IMR-90 (cell line): ENCODE results near the gene KCNG4. TPM values are rescaled to one million over a fixed set of nuclear protein-coding genes. Genes with fewer than 3 reads are reported as not detected.

ENCODE experiments used
- ATAC-seq: fragments of 200-7000 bp; cut with Tn5 transposase; 2 replicates; pipeline ENCODE4 v1.9.1; 2020; ENCODE audit warnings: low read depth, mild to moderate bottlenecking, moderate library complexity
- BruUV-seq: library from RNA; stranded (reverse); fragments of 400-500 nt; replicated peaks from 2 replicates; lab custom pipeline; 2021; lab: Mats Ljungman, UMichigan
- CTCF ChIA-PET: fragments of 300-600 bp; formaldehyde crosslinking; extraction: SDS; loops from one replicate; lab custom pipeline; 2021; ENCODE audit warnings: antibody characterized with exemption; lab: Yijun Ruan, JAX
- POLR2A ChIA-PET: fragments of 300-600 bp; sonication (Branson Sonifier 250); formaldehyde crosslinking; loops from one replicate; lab custom pipeline; 2022; ENCODE audit warnings: antibody characterized with exemption; ENCODE audit not compliant: unreplicated experiment; lab: Charles Lee
- DNase-seq: peaks from one replicate; pipeline ENCODE4 v3.0.0; 2013
- H2AFZ ChIP-seq: replicated peaks from 2 replicates; pipeline ENCODE3; 2013; ENCODE audit warnings: low read length, mild to moderate bottlenecking; ENCODE audit not compliant: poor library complexity
- H2AK5ac ChIP-seq: 2 replicates; pipeline ENCODE4 v1.6.1; 2013; ENCODE audit warnings: low read depth, low read length, inconsistent platforms
- H2AK9ac ChIP-seq: replicated peaks from 2 replicates; pipeline ENCODE3; 2013; ENCODE audit warnings: mild to moderate bottlenecking, low read depth, low read length, moderate library complexity; ENCODE audit not compliant: poor library complexity
- H2BK120ac ChIP-seq: 2 replicates; pipeline ENCODE4 v1.6.1; 2013; ENCODE audit warnings: low read depth, low read length, inconsistent platforms
- H2BK15ac ChIP-seq: 3 replicates; pipeline ENCODE4 v1.6.1; 2013; ENCODE audit warnings: low read depth, low read length, inconsistent platforms
- H2BK20ac ChIP-seq: 2 replicates; pipeline ENCODE4 v1.6.1; 2013; ENCODE audit warnings: low read depth, mild to moderate bottlenecking, inconsistent platforms, low read length, moderate library complexity
- H2BK5ac ChIP-seq: 2 replicates; pipeline ENCODE4 v1.6.1; 2013; ENCODE audit warnings: mild to moderate bottlenecking, low read depth, low read length, inconsistent platforms; ENCODE audit not compliant: poor library complexity, severe bottlenecking
- H3K14ac ChIP-seq: replicated peaks from 2 replicates; pipeline ENCODE4 v1.6.1; 2013; ENCODE audit warnings: low read depth, low read length, inconsistent platforms
- H3K18ac ChIP-seq: 2 replicates; pipeline ENCODE4 v1.6.1; 2013; ENCODE audit warnings: low read depth, low read length, control low read depth
- H3K23ac ChIP-seq: 2 replicates; pipeline ENCODE4 v1.6.1; 2013; ENCODE audit warnings: low read depth, low read length, inconsistent platforms
- H3K27ac ChIP-seq: 2 replicates; pipeline ENCODE4 v1.5.1; 2013; ENCODE audit warnings: mild to moderate bottlenecking, control low read depth, low read length; ENCODE audit not compliant: insufficient read depth
- H3K27me3 ChIP-seq: 2 replicates; pipeline ENCODE4 v1.6.1; 2013; ENCODE audit warnings: low read length; ENCODE audit not compliant: control insufficient read depth, insufficient read depth
- H3K36me3 ChIP-seq: 2 replicates; pipeline ENCODE4 v1.6.1; 2013; ENCODE audit warnings: low read length, mixed read lengths; ENCODE audit not compliant: control insufficient read depth, insufficient read depth
- H3K4ac ChIP-seq: 2 replicates; pipeline ENCODE4 v1.6.1; 2013; ENCODE audit warnings: low read depth, low read length, inconsistent platforms
- H3K4me1 ChIP-seq: 2 replicates; pipeline ENCODE4 v1.6.1; 2013; ENCODE audit warnings: low read length, mixed read lengths; ENCODE audit not compliant: control insufficient read depth, insufficient read depth
- H3K4me2 ChIP-seq: 2 replicates; pipeline ENCODE4 v1.6.1; 2013; ENCODE audit warnings: low read depth, mild to moderate bottlenecking, control low read depth, low read length, moderate library complexity
- H3K4me3 ChIP-seq: 2 replicates; pipeline ENCODE4 v1.5.1; 2013; ENCODE audit warnings: low read depth, mild to moderate bottlenecking, control low read depth, low read length, moderate library complexity; ENCODE audit not compliant: insufficient read depth
- H3K56ac ChIP-seq: 2 replicates; pipeline ENCODE4 v1.6.1; 2013; ENCODE audit warnings: low read length, inconsistent platforms; ENCODE audit not compliant: insufficient read depth; ENCODE audit errors: extremely low read depth
- H3K79me1 ChIP-seq, 2 experiments: 2 replicates each; pipeline ENCODE4 v1.6.1; 2013; ENCODE audit warnings: low read length in 2 of 2, inconsistent platforms in 1 of 2, low read depth in 1 of 2
- H3K9ac ChIP-seq: 2 replicates; pipeline ENCODE4 v1.6.1; 2013; ENCODE audit warnings: low read depth, low read length, control low read depth
- H3K9me1 ChIP-seq: 2 replicates; pipeline ENCODE4 v1.6.1; 2013; ENCODE audit warnings: low read length, inconsistent platforms; ENCODE audit not compliant: insufficient read depth
- H3K9me3 ChIP-seq: 2 replicates; pipeline ENCODE4 v1.6.1; 2013; ENCODE audit warnings: low read length; ENCODE audit not compliant: control insufficient read depth, insufficient read depth
- H4K20me1 ChIP-seq: 2 replicates; pipeline ENCODE4 v1.6.1; 2013; ENCODE audit warnings: low read length, inconsistent platforms; ENCODE audit not compliant: insufficient read depth
- H4K5ac ChIP-seq: 2 replicates; pipeline ENCODE4 v1.6.1; 2013; ENCODE audit warnings: mild to moderate bottlenecking, low read depth, low read length, control low read depth
- H4K8ac ChIP-seq, 2 experiments: 2 replicates each; pipeline ENCODE4 v1.6.1; 2013; ENCODE audit warnings: low read depth in 2 of 2, low read length in 2 of 2, control low read depth in 1 of 2, inconsistent platforms in 1 of 2
- H4K91ac ChIP-seq: 2 replicates; pipeline ENCODE4 v1.6.1; 2013; ENCODE audit warnings: low read depth, low read length, inconsistent platforms; ENCODE audit not compliant: insufficient read depth
- BHLHE40 ChIP-seq: fragments of 150-350 bp; IDR thresholded peaks from 2 replicates; pipeline ENCODE4 v1.6.1; 2016; ENCODE audit warnings: mild to moderate bottlenecking, low read depth, low read length
- CEBPB ChIP-seq: IDR thresholded peaks from 2 replicates; pipeline ENCODE4 v1.6.1; 2012; ENCODE audit warnings: low read depth, low read length, improper control_type of control experiment
- CHD1 ChIP-seq: IDR thresholded peaks from 2 replicates; pipeline ENCODE4 v1.6.1; 2012; ENCODE audit warnings: low read depth, low read length, improper control_type of control experiment
- FOS ChIP-seq: fragments of 150-350 bp; IDR thresholded peaks from 2 replicates; pipeline ENCODE4 v1.6.1; 2016; ENCODE audit warnings: low read depth, low read length
- MAFK ChIP-seq: IDR thresholded peaks from 2 replicates; pipeline ENCODE4 v1.6.1; 2012; ENCODE audit warnings: low read depth, low read length, improper control_type of control experiment
- MAZ ChIP-seq: IDR thresholded peaks from 2 replicates; pipeline ENCODE4 v1.6.1; 2012; ENCODE audit warnings: low read depth, mild to moderate bottlenecking, low read length, improper control_type of control experiment, moderate library complexity, borderline replicate concordance
- MXI1 ChIP-seq: IDR thresholded peaks from 2 replicates; pipeline ENCODE4 v1.6.1; 2012; ENCODE audit warnings: low read depth, mild to moderate bottlenecking, low read length, moderate library complexity, borderline replicate concordance
- NFE2L2 ChIP-seq: fragments of 150-350 bp; IDR thresholded peaks from 2 replicates; pipeline ENCODE4 v1.6.1; 2016; ENCODE audit warnings: low read depth, mild to moderate bottlenecking, low read length
- POLR2A ChIP-seq: IDR thresholded peaks from 2 replicates; pipeline ENCODE4 v1.6.1; 2012; ENCODE audit warnings: mild to moderate bottlenecking, low read depth, low read length
- RAD21 ChIP-seq: IDR thresholded peaks from 2 replicates; pipeline ENCODE4 v1.6.1; 2012; ENCODE audit warnings: low read length, improper control_type of control experiment
- RCOR1 ChIP-seq: IDR thresholded peaks from 2 replicates; pipeline ENCODE4 v1.6.1; 2012; ENCODE audit warnings: mild to moderate bottlenecking, low read length, improper control_type of control experiment; ENCODE audit not compliant: insufficient replicate concordance
- RFX5 ChIP-seq: IDR thresholded peaks from 2 replicates; pipeline ENCODE4 v1.8.0; 2012; ENCODE audit warnings: low read depth, mild to moderate bottlenecking, low read length, moderate library complexity
- SMC3 ChIP-seq: fragments of 150-350 bp; IDR thresholded peaks from 2 replicates; pipeline ENCODE4 v1.6.1; 2016; ENCODE audit warnings: low read depth, mild to moderate bottlenecking, antibody characterized with exemption, low read length, moderate library complexity
- WGBS, 2 experiments: methylation state at CpG; one replicate each; pipeline versions ENCODE4 v1.1.5 to v1.1.7; 2013; ENCODE audit warnings: missing lambda C conversion rate in 2 of 2; ENCODE audit not compliant: insufficient read length in 1 of 2; ENCODE audit errors: extremely low coverage in 2 of 2; 5-methylcytosine and 5-hydroxymethylcytosine counted together
- dilution Hi-C: fragments of 300-500 bp; cut with HindIII; formaldehyde crosslinking; loops from one replicate; pipeline ENCODE4 v1.14.3; 2018; ENCODE audit warnings: low sequenced_read_pairs; ENCODE audit not compliant: unreplicated experiment
- in situ Hi-C: fragments of 300-500 bp; cut with MboI; formaldehyde crosslinking; loops from 3 replicates; pipeline ENCODE4 v1.14.3; 2019; ENCODE audit warnings: low sequenced_read_pairs, inconsistent platforms, mixed read lengths
- intact Hi-C: fragments of 100-400 bp; cut with micrococcal nuclease; formaldehyde crosslinking; loops from 2 replicates; pipeline ENCODE4 v1.10.0; 2022
- polyA plus RNA-seq, 3 experiments: library from polyadenylated mRNA; depleted of rRNA; stranded (reverse); fragments of >200 nt; gene quantifications; 2 replicates each; pipeline ENCODE4 v1.2.3, GENCODE V29; 2012; ENCODE audit warnings: low replicate concordance in 1 of 3
- total RNA-seq: library from RNA; depleted of rRNA; stranded (reverse); fragments of >200 nt; gene quantifications from 2 replicates; pipeline ENCODE4 v1.2.3, GENCODE V29; 2012
- TF ChIP-seq, protein P1 (sequence below): conservative IDR thresholded peaks from 2 replicates; pipeline ENCODE4 v1.5.1; 2012; ENCODE audit warnings: mild to moderate bottlenecking, low read depth, low read length, improper control_type of control experiment
- TF ChIP-seq, protein P2 (sequence below): fragments of 150-350 bp; IDR thresholded peaks from 2 replicates; pipeline ENCODE4 v1.6.1; 2017; ENCODE audit warnings: mild to moderate bottlenecking, antibody characterized with exemption, low read length, low read depth

Gene KCNG4
- total and polyA plus RNA-seq, 2 of the 4 experiments (the other 2 are of a cell fraction) = not detected

DNA sequence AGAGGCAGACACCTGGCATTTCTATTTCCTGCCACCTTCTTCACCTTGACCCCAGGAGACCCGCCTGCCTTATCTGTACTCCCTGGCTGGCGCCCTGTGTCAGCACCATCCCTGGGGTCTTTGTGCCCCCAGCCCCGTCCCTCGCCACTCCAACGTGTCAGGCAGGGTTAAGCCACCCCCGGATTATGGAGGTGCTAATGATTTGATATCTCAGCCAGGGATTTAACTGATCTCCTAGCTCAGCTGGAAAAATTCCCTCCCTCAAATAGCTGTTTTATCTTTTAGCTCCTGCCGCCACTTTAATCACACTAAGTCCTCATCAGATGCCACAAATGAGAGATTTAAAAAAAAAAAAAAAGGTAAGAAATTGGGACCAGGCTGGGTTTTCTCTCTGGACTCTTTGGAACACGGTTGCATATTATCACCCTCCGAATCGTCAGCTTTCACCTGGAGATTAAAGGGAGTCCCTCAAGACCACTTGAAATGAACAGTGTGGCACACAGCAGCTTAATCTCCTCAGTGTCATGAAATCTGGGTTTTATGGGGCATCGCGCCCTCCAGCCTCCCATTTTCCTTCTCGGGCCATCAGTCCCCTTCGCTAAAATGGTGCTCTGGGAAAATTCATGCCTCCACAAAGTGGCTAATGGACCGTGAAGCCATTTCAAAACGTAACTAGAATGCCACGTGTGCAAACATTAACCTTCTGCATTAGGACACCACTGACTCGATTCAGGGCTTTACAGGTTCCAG lies 28.7 kb upstream of the KCNG4 start (continued):
- TF ChIP-seq RFX5 = no peak

DNA sequence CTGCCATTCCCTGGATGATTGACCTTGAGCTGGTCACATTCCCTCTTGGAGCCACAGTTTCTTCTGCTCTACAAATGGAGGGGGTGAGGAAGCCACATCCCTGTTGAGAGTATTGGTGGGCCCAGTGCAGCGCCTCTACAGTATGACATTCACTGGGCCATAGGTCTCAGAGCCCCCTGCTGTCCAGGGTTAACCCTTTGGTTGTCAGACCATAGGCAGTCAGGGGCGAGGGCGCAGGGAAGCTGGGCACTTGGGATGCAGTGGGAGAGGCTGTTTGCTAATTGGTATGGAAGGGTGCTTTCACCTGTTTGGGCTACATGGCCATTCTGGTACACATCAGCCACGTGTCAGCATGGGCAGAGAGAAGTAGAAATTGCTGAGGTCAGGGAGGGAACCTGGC lies 27.6 kb upstream of the KCNG4 start:
- Histone ChIP-seq H3K9ac (no peak overlapping the region), H3K56ac (no peak overlapping the region), H4K5ac (no peak overlapping the region), H2AFZ (no peak overlapping the region), H2AK9ac (no peak overlapping the region), H2AK5ac (no peak overlapping the region), H3K14ac (no peak overlapping the region), H3K27ac (no peak overlapping the region), H2BK5ac (no peak overlapping the region), H3K36me3 (no peaks in the 10 kb centered on the region), H3K4me1 (no peaks in the 10 kb centered on the region), H4K20me1 (no peaks in the 10 kb centered on the region), H3K18ac (no peak overlapping the region), H2BK15ac (no peak overlapping the region), H4K8ac (no peak overlapping the region), H2BK120ac (no peak overlapping the region), H3K4me2 (no peak overlapping the region), H4K91ac (no peak overlapping the region), H3K79me1 (no peaks in the 10 kb centered on the region), H3K9me1 (no peaks in the 10 kb centered on the region), H3K9me3 (no peaks in the 10 kb centered on the region; the same call in 1 of the 2 replicates), H3K23ac (no peak overlapping the region), H3K4ac (no peak overlapping the region), H3K27me3 (peaks cover 49% of the 10 kb centered on the region), H2BK20ac (no peak overlapping the region), H3K4me3 (no peak overlapping the region)
- intact Hi-C loops (no loop called here), dilution Hi-C loops (no loop called here), in situ Hi-C loops (no loop called here)
- POLR2A ChIA-PET = no interaction called here
- 100% methylated on average over 2 of the region's 4 CpGs; no CpG with 5 or more reads in 1 of the 2 experiments for WGBS, 2 experiments
- DNase-seq = no peak
- CTCF ChIA-PET = no interaction called here
- no TSS peak for BruUV-seq
- ATAC-seq = no peak
- TF ChIP-seq RCOR1 (no peak), MXI1 (no peak), FOS (no peak), MAZ (no peak), BHLHE40 (no peak), CEBPB (no peak), SMC3 (no peak), CHD1 (no peak), POLR2A (no peak), NFE2L2 (no peak), RAD21 (no peak), MAFK (no peak), RFX5 (no peak)
- TF ChIP-seq, protein P1, sequence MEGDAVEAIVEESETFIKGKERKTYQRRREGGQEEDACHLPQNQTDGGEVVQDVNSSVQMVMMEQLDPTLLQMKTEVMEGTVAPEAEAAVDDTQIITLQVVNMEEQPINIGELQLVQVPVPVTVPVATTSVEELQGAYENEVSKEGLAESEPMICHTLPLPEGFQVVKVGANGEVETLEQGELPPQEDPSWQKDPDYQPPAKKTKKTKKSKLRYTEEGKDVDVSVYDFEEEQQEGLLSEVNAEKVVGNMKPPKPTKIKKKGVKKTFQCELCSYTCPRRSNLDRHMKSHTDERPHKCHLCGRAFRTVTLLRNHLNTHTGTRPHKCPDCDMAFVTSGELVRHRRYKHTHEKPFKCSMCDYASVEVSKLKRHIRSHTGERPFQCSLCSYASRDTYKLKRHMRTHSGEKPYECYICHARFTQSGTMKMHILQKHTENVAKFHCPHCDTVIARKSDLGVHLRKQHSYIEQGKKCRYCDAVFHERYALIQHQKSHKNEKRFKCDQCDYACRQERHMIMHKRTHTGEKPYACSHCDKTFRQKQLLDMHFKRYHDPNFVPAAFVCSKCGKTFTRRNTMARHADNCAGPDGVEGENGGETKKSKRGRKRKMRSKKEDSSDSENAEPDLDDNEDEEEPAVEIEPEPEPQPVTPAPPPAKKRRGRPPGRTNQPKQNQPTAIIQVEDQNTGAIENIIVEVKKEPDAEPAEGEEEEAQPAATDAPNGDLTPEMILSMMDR = no peak
- TF ChIP-seq, protein P2, sequence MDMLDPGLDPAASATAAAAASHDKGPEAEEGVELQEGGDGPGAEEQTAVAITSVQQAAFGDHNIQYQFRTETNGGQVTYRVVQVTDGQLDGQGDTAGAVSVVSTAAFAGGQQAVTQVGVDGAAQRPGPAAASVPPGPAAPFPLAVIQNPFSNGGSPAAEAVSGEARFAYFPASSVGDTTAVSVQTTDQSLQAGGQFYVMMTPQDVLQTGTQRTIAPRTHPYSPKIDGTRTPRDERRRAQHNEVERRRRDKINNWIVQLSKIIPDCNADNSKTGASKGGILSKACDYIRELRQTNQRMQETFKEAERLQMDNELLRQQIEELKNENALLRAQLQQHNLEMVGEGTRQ = no peak
